ES-I3 (cell line): ENCODE measurements around the gene KIAA1217.

ENCODE experiments used
- H3K36me3 ChIP-seq: 2 replicates; pipeline ENCODE4 v1.6.1; 2013; ENCODE audit warnings: mild to moderate bottlenecking, low read length, control low read depth, moderate library complexity; ENCODE audit not compliant: insufficient read depth
- H3K4me1 ChIP-seq: 2 replicates; pipeline ENCODE4 v1.6.1; 2013; ENCODE audit warnings: mild to moderate bottlenecking, control low read depth, low read length; ENCODE audit not compliant: insufficient read depth
- H3K9ac ChIP-seq: 2 replicates; pipeline ENCODE4 v1.6.1; 2013; ENCODE audit warnings: low read depth, mild to moderate bottlenecking, low read length, moderate library complexity
- H3K9me3 ChIP-seq: 2 replicates; pipeline ENCODE4 v1.6.1; 2013; ENCODE audit warnings: mild to moderate bottlenecking, low read length, moderate library complexity; ENCODE audit not compliant: control insufficient read depth, insufficient read depth

The KIAA1217 gene

DNA sequence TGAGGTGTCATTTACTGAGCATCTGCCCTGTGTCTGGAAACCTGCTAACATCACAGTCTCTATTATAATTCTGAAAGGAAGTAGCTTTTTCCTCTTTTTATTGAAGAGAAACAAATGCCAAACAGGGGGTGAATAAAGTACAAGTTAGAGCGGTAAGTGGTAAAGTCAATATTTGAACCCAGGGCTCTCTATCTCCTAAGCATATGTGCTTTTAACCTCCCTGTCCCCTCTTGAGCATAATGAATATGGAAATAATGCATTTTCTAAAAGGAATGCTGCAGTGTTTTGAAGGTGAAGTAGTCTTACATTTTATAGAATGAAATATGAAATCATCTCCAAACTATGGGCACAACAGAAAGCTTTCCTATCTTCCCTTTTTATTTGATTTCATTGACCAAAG lies 196.7 kb downstream of the KIAA1217 start:
- no peaks in the 10 kb centered on the region for H3K9me3 ChIP-seq
- no peaks in the 10 kb centered on the region for H3K36me3 ChIP-seq
- no peaks in the 10 kb centered on the region for H3K4me1 ChIP-seq
- no peak overlapping the region for H3K9ac ChIP-seq

- Histone ChIP-seq H3K36me3 (no peaks in the 10 kb centered on the region), H3K9me3 (no peaks in the 10 kb centered on the region), H3K9ac (no peak overlapping the region)
Measured at GRCh38 chr10:24406809-24407483, 198.0 kb downstream of the KIAA1217 start.

DNA sequence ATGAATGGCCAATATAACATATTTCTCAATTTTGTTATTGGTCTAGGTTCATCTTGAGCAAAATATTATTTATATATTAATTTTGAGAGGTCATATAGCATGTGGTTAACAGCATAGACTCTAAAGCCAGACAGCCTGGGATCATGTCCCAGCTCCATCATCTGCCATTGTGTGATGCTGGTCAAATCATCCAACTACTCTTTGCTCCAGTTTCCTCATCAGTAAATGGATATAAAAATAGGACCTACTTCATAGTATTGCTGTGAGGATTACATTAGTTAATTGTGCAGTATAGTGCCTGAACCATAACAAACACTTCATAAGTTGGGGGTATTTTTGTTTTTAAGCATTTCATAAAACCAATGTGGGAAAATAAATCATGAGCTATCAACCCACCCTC lies 199.0 kb downstream of the KIAA1217 start:
- Histone ChIP-seq H3K4me1 (no peaks in the 10 kb centered on the region), H3K36me3 (no peaks in the 10 kb centered on the region; the same call in 1 of the 2 replicates)

More at GRCh38 chr10:24406809-24407483, 198.0 kb downstream of the KIAA1217 start:
- H3K4me1 ChIP-seq, result no peaks in the 10 kb centered on the region

DNA sequence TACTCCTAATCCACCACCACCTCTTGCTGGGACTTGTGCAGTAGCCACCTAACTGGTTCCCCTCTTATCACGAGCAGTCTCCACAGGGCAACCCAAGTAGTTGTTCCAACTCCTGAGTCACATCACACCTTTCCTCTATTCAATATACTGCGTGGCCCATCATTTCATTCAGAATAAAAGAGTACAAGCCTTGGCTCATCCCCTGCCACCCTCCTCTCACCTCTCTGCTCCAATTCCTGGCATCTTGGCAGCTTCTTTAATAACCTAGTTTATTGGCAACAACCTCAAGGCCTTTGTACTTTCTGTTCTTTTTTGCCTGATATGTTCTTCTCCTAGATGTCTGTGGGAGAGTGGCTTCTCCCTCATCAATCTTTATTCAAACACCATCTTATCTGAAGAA lies 199.4 kb downstream of the KIAA1217 start:
- Histone ChIP-seq H3K36me3 (no peaks in the 10 kb centered on the region; the same call in 1 of the 2 replicates), H3K9ac (no peak overlapping the region), H3K4me1 (no peaks in the 10 kb centered on the region), H3K9me3 (no peaks in the 10 kb centered on the region)

More for the DNA sequence above, 199.0 kb downstream of the KIAA1217 start:
- Histone ChIP-seq H3K9ac (no peak overlapping the region), H3K9me3 (no peaks in the 10 kb centered on the region)

DNA sequence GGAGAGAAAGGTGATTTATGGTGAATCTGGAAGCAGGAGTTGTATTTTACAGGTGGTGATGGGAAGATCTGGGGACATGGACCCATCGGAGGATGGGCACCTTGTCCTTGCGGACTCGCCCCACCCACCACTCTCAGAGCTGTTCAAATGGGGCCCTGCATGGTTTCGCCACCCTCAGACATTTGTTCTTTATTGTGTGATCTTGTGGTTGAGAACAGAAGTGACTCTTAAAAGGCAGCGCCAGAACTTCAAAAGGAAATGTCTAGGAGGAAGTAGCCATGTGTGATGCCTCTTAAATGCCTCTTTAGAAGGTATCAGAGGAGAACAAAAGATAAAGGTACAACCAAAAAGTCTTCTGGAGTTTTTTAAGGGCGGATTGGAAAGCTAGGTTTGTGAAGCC lies 205.7 kb downstream of the KIAA1217 start:
- no peak overlapping the region for H3K9ac ChIP-seq
- no peaks in the 10 kb centered on the region for H3K9me3 ChIP-seq
- H3K4me1 ChIP-seq, result 0 out of 2 replicates have a peak, but pooled peaks cover 5% of the 10 kb centered on the region
- H3K36me3 ChIP-seq, result no peaks in the 10 kb centered on the region; the same call in 1 of the 2 replicates

DNA sequence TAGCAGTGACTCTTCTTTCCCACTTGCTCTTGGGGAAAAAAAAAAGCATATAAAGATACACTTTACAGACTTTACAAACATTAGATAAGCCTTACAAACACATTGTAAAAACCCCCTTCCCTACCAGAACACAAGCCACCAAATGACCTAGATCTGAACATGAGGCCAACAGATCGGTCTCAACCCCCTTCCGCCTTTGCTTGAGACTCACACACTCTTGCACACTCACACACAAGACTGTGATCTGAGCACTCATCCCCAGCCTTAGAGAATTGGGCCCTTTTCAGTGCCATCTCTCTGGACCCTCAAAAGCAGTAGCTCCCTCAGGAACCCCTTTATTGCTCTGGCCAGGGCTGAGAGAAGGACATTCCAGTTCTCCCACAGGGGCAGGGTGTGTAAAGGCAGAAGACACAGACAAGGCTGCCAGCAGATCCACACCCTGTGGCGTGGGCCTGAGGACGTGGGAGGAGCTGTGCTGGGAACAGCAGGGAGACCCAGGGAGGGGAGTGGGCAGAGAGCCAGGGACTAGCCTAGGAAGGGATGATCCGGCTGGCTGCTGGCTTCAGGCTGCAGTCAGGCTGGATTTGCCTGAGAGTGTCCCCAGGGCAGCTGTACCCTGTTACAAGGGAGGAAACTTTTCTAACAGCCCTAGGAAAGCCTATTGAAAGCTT lies 206.7 kb downstream of the KIAA1217 start:
- Histone ChIP-seq H3K4me1 (0 out of 2 replicates have a peak, but pooled peaks cover 5% of the 10 kb centered on the region), H3K36me3 (no peaks in the 10 kb centered on the region; the same call in 1 of the 2 replicates), H3K9ac (no peak overlapping the region), H3K9me3 (no peaks in the 10 kb centered on the region)

DNA sequence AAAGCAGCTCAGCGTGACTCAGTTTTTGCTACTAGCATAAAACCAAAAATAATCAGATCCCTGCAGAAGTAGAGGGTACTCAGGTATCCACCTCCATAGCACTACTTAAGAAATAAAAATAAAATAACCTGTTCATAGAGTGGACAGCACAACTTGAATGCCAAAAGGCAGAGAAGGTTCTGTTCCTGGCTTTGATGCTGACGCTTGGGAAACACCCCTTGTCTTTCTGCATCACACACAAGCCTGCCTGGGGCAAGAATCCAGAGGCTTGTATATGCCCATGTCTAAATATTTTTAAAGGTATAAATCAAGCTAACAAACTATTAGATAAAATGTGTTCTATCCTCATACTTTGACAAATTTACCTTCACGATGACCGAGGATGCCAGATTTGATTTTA lies 207.3 kb downstream of the KIAA1217 start:
- no peak overlapping the region for H3K9ac ChIP-seq
- no peaks in the 10 kb centered on the region; the same call in 1 of the 2 replicates for H3K36me3 ChIP-seq
- H3K9me3 ChIP-seq, result no peaks in the 10 kb centered on the region
- 0 out of 2 replicates have a peak, but pooled peaks cover 5% of the 10 kb centered on the region for H3K4me1 ChIP-seq

DNA sequence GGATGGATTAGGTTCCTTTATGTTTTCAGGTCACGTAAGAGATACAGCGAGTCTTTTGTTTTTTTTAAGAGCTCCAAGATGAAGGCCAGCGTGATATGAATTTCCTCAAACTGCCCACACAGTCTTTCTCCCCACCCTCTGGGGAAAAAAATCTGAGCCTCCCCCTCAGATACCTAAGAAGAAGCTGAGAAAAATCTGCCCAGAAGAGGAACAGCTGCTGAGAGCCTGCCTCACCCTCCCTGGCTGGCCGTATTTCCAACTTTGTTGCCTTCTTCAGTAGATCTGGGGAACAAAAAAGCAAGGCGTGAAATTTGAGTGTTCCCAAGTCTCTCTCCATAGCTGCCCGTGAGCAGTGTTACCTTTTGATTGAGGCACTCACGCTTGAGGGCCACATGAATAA lies 208.1 kb downstream of the KIAA1217 start:
- Histone ChIP-seq H3K36me3 (no peaks in the 10 kb centered on the region; the same call in 1 of the 2 replicates), H3K9me3 (no peaks in the 10 kb centered on the region), H3K4me1 (0 out of 2 replicates have a peak, but pooled peaks cover 5% of the 10 kb centered on the region), H3K9ac (no peak overlapping the region)

GRCh38 chr10:24418532-24418931 lies 209.6 kb downstream of the KIAA1217 start:
- Histone ChIP-seq H3K9me3 (no peaks in the 10 kb centered on the region), H3K4me1 (0 out of 2 replicates have a peak, but pooled peaks cover 5% of the 10 kb centered on the region), H3K36me3 (no peaks in the 10 kb centered on the region), H3K9ac (no peak overlapping the region)

- Histone ChIP-seq H3K4me1 (0 out of 2 replicates have a peak, but pooled peaks cover 5% of the 10 kb centered on the region), H3K9me3 (no peaks in the 10 kb centered on the region), H3K9ac (no peak overlapping the region), H3K36me3 (no peaks in the 10 kb centered on the region)
Measured at GRCh38 chr10:24419066-24419465, 210.1 kb downstream of the KIAA1217 start.

- Histone ChIP-seq H3K36me3 (no peaks in the 10 kb centered on the region; the same call in 1 of the 2 replicates), H3K9me3 (no peaks in the 10 kb centered on the region), H3K4me1 (0 out of 2 replicates have a peak, but pooled peaks cover 4% of the 10 kb centered on the region), H3K9ac (no peak overlapping the region)
Measured at GRCh38 chr10:24425151-24425550, 216.2 kb downstream of the KIAA1217 start.

DNA sequence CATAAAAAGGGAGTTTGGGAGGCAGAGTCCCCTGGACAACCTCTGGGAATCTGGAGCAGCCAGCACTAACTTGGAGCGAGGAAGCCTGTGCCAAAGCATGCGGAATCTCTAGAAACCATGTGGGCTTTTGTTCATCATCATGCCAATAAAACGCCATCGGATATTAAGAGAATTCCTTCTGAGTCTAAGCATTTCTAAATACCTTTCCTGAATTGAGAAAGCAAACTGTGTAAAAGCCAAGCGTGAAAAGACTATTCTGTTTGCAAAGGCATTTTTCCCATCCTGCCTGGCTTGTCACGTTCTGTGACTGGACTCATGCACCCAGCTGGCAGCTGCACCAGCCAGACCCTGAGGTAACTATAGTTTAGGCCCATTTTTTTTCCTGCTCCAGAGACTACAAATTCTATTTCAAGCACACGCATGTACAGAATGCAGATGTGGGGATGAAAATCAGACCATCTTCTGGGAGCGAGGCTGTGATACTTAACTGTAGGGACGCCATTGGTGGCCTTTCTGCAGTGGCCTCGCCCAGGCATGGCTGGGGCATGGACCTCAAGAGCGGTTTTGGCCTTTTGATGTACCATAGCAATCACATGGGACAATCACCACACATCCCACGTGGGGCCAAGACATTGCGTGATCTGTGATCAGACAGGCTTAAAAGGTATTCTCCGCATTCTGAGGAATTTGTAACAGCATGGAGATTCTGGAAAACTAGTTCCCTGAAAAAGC lies 218.9 kb downstream of the KIAA1217 start:
- H3K9me3 ChIP-seq, result no peaks in the 10 kb centered on the region
- H3K36me3 ChIP-seq, result no peaks in the 10 kb centered on the region; the same call in 1 of the 2 replicates
- H3K9ac ChIP-seq, result no peak overlapping the region
- 0 out of 2 replicates have a peak, but pooled peaks cover 4% of the 10 kb centered on the region for H3K4me1 ChIP-seq

- Histone ChIP-seq H3K9ac (no peak overlapping the region), H3K4me1 (0 out of 2 replicates have a peak, but pooled peaks cover 4% of the 10 kb centered on the region), H3K9me3 (no peaks in the 10 kb centered on the region), H3K36me3 (no peaks in the 10 kb centered on the region; the same call in 1 of the 2 replicates)
Measured at GRCh38 chr10:24428410-24428782, 219.5 kb downstream of the KIAA1217 start.

DNA sequence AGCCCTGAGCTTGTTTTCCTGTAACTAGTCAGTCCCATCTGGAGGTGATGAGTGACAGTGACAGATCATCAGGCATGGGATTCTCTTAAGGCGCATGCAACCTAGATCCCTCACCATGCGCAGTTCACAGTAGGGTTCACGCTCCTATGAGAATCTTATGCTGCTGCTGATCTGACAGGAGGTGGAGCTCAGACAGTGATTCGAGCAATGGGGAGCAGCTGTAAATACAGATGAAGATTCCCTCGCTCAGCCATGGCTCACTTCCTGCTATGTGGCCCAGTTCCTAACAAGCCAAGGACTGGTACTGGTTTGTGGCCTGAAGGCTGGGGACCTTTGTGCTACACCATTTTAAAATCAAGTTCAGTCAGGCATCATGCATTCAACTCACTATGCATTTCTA lies 221.7 kb downstream of the KIAA1217 start:
- H3K36me3 ChIP-seq, result no peaks in the 10 kb centered on the region; the same call in 1 of the 2 replicates
- H3K4me1 ChIP-seq, result 0 out of 2 replicates have a peak, but pooled peaks cover 4% of the 10 kb centered on the region
- no peak overlapping the region for H3K9ac ChIP-seq
- H3K9me3 ChIP-seq, result no peaks in the 10 kb centered on the region
